Body of pancreas (tissue), 4 donors: ENCODE measurements around the gene KTN1.

Experiments used
- CTCF ChIP-seq, 7 experiments: fragments of 450-650 bp in 4 of 7; fragments of 200-600 bp in 3 of 7; sonication (generic) in 3 of 7; IDR thresholded peaks; one replicate each; pipeline ENCODE4 v1.5.1; 2016 to 2019; ENCODE audit warnings: antibody characterized with exemption in 7 of 7
- POLR2A ChIP-seq, 3 donors: fragments of 450-650 bp; IDR thresholded peaks; one replicate each; pipeline ENCODE4 v1.6.1; 2016; ENCODE audit warnings: antibody characterized with exemption in 3 of 3, mild to moderate bottlenecking in 2 of 3

GRCh38 chr14:55654243-55654642 is 74.2 kb downstream of the KTN1 start:
- TF ChIP-seq POLR2A (IDR thresholded peaks at IDR 0.05) (no peak), CTCF (IDR thresholded peaks at IDR 0.05) (no peak)
